ENCODE data around the gene UBXN7. TPM values are rescaled to one million over a fixed set of nuclear protein-coding genes. Genes with fewer than 3 reads are reported as not detected.

UBXN7 gene
- total and polyA plus RNA-seq, 2 of the 4 experiments (the other 2 are of a cell fraction) = 8.6 to 16.1 TPM

DNA sequence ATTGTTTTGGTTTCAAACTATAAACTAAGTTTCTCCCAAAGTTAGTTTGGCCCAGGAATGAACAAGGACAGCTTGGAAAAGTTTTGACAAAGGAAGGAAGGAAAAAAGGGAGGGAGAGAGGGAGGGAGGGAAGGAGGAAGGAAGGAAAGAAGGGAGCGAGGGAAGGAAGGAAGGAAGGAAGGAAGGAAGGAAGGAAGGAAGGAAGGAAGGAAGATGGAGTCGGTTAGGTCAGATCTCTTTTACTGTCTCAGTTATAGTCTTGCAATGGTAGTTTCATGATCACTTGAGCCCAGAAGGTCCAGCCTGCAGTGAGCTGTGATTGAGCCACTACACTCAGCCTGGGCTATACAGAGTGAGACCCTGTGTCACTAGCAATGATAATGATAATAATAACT lies 12.3 kb upstream of the UBXN7 start:
- no peak overlapping the region for H3K4me2 ChIP-seq (ENCODE audit: low read depth, low read length)
- peak overlapping the region; percentile 41; the same call in 1 of the 2 replicates for H3K14ac ChIP-seq (replicated peaks; ENCODE audit: low read depth, low read length)
- POLR2A ChIA-PET (ENCODE audit: unreplicated experiment) = no interaction called here
- no peak overlapping the region for H3K56ac ChIP-seq (ENCODE audit: extremely low read depth, insufficient read depth, low read length)
- peak overlapping the region; percentile 43 for H2AFZ ChIP-seq (replicated peaks; ENCODE audit: low read length, poor library complexity)
- dilution Hi-C loops (cut with HindIII; ENCODE audit: low sequenced_read_pairs, unreplicated experiment) (no loop called here), intact Hi-C loops (cut with micrococcal nuclease) (no loop called here), in situ Hi-C loops (cut with MboI; ENCODE audit: low sequenced_read_pairs) (no loop called here)
- CTCF ChIA-PET = no interaction called here
- no TSS peak for BruUV-seq (replicated peaks)
- H3K79me1 ChIP-seq (ENCODE audit: low read depth in 1 of 2, low read length in 2 of 2) = no peaks in the 10 kb centered on the region
- TF ChIP-seq POLR2A (IDR thresholded peaks at IDR 0.05; ENCODE audit: low read depth, low read length) (no peak), RFX5 (IDR thresholded peaks at IDR 0.05; ENCODE audit: low read depth, low read length) (no peak), FOS (IDR thresholded peaks at IDR 0.05; ENCODE audit: low read depth, low read length) (no peak), CEBPB (IDR thresholded peaks at IDR 0.05; ENCODE audit: low read depth, low read length) (no peak), MAFK (IDR thresholded peaks at IDR 0.05; ENCODE audit: low read depth, low read length) (no peak), NFE2L2 (IDR thresholded peaks at IDR 0.05; ENCODE audit: low read depth, low read length) (no peak), MXI1 (IDR thresholded peaks at IDR 0.05; ENCODE audit: borderline replicate concordance, low read depth, low read length) (no peak), CHD1 (IDR thresholded peaks at IDR 0.05; ENCODE audit: low read depth, low read length) (no peak), MAZ (IDR thresholded peaks at IDR 0.05; ENCODE audit: borderline replicate concordance, low read depth, low read length) (no peak), RCOR1 (IDR thresholded peaks at IDR 0.05; ENCODE audit: insufficient replicate concordance, low read length) (no peak), RAD21 (IDR thresholded peaks at IDR 0.05; ENCODE audit: low read length) (no peak), SMC3 (IDR thresholded peaks at IDR 0.05; ENCODE audit: low read depth, low read length) (no peak), BHLHE40 (IDR thresholded peaks at IDR 0.05; ENCODE audit: low read depth, low read length) (no peak)
- TF ChIP-seq, protein P1, sequence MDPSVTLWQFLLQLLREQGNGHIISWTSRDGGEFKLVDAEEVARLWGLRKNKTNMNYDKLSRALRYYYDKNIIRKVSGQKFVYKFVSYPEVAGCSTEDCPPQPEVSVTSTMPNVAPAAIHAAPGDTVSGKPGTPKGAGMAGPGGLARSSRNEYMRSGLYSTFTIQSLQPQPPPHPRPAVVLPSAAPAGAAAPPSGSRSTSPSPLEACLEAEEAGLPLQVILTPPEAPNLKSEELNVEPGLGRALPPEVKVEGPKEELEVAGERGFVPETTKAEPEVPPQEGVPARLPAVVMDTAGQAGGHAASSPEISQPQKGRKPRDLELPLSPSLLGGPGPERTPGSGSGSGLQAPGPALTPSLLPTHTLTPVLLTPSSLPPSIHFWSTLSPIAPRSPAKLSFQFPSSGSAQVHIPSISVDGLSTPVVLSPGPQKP (IDR thresholded peaks at IDR 0.05; ENCODE audit: borderline replicate concordance, low read depth, low read length) = no peak
- TF ChIP-seq, protein P2, sequence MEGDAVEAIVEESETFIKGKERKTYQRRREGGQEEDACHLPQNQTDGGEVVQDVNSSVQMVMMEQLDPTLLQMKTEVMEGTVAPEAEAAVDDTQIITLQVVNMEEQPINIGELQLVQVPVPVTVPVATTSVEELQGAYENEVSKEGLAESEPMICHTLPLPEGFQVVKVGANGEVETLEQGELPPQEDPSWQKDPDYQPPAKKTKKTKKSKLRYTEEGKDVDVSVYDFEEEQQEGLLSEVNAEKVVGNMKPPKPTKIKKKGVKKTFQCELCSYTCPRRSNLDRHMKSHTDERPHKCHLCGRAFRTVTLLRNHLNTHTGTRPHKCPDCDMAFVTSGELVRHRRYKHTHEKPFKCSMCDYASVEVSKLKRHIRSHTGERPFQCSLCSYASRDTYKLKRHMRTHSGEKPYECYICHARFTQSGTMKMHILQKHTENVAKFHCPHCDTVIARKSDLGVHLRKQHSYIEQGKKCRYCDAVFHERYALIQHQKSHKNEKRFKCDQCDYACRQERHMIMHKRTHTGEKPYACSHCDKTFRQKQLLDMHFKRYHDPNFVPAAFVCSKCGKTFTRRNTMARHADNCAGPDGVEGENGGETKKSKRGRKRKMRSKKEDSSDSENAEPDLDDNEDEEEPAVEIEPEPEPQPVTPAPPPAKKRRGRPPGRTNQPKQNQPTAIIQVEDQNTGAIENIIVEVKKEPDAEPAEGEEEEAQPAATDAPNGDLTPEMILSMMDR (conservative IDR thresholded peaks at IDR 0.05; ENCODE audit: low read depth, low read length) = no peak
- TF ChIP-seq, protein P3, sequence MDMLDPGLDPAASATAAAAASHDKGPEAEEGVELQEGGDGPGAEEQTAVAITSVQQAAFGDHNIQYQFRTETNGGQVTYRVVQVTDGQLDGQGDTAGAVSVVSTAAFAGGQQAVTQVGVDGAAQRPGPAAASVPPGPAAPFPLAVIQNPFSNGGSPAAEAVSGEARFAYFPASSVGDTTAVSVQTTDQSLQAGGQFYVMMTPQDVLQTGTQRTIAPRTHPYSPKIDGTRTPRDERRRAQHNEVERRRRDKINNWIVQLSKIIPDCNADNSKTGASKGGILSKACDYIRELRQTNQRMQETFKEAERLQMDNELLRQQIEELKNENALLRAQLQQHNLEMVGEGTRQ (IDR thresholded peaks at IDR 0.05; ENCODE audit: low read depth, low read length) = no peak
- no peaks in the 10 kb centered on the region for H3K27me3 ChIP-seq (ENCODE audit: control insufficient read depth, insufficient read depth, low read length)
- no peak for DNase-seq
- H2AK5ac ChIP-seq (ENCODE audit: low read depth, low read length) = peak overlapping the region; percentile 59; the same call in 1 of the 2 replicates
- no peak overlapping the region; the same call in 1 of the 2 replicates for H4K5ac ChIP-seq (ENCODE audit: low read depth, low read length)
- no peaks in the 10 kb centered on the region for H3K36me3 ChIP-seq (ENCODE audit: control insufficient read depth, insufficient read depth, low read length)
- H3K4ac ChIP-seq (ENCODE audit: low read depth, low read length) = no peak overlapping the region; the same call in 1 of the 2 replicates
- H3K4me1 ChIP-seq (ENCODE audit: control insufficient read depth, insufficient read depth, low read length) = no peaks in the 10 kb centered on the region; the same call in 1 of the 2 replicates
- no peak overlapping the region for H3K18ac ChIP-seq (ENCODE audit: low read depth, low read length)
- 0 out of 2 replicates have a peak overlapping the region, but pooled peaks have one; percentile 59 for H3K23ac ChIP-seq (ENCODE audit: low read depth, low read length)
- no peak overlapping the region for H2BK120ac ChIP-seq (ENCODE audit: low read depth, low read length)
- no peak overlapping the region for H2AK9ac ChIP-seq (replicated peaks; ENCODE audit: low read depth, low read length, poor library complexity)
- no peak overlapping the region for H3K9ac ChIP-seq (ENCODE audit: low read depth, low read length)
- no peaks in the 10 kb centered on the region for H4K20me1 ChIP-seq (ENCODE audit: insufficient read depth, low read length)
- ATAC-seq (ENCODE audit: low read depth) = no peak
- H4K8ac ChIP-seq (ENCODE audit: low read depth in 2 of 2, low read length in 2 of 2) = peak overlapping the region in 1 of 2 experiments; percentile 58; a peak in 1 of 4 replicates
- no peak overlapping the region for H3K4me3 ChIP-seq (ENCODE audit: insufficient read depth, low read depth, low read length)
- H2BK15ac ChIP-seq (ENCODE audit: low read depth, low read length) = no peak overlapping the region
- no CpG with 5 or more reads among the region's 2 CpGs for WGBS, 2 experiments (ENCODE audit: extremely low coverage in 2 of 2, insufficient read length in 1 of 2)
- H3K9me1 ChIP-seq (ENCODE audit: insufficient read depth, low read length) = peaks cover 7% of the 10 kb centered on the region
- no peak overlapping the region for H2BK20ac ChIP-seq (ENCODE audit: low read depth, low read length)
- H4K91ac ChIP-seq (ENCODE audit: insufficient read depth, low read depth, low read length) = no peak overlapping the region
- no peak overlapping the region for H2BK5ac ChIP-seq (ENCODE audit: low read depth, low read length, poor library complexity, severe bottlenecking)
- H3K27ac ChIP-seq (ENCODE audit: insufficient read depth, low read length) = no peak overlapping the region
- H3K9me3 ChIP-seq (ENCODE audit: control insufficient read depth, insufficient read depth, low read length) = no peaks in the 10 kb centered on the region
